Measurements from ENCODE around the gene TPSG1. TPM values are rescaled to one million over a fixed set of nuclear protein-coding genes. Genes with fewer than 3 reads are reported as not detected.

Gene TPSG1
- polyA plus RNA-seq, 3 donors, result 0.10 to 0.45 (median 0.15) TPM

DNA sequence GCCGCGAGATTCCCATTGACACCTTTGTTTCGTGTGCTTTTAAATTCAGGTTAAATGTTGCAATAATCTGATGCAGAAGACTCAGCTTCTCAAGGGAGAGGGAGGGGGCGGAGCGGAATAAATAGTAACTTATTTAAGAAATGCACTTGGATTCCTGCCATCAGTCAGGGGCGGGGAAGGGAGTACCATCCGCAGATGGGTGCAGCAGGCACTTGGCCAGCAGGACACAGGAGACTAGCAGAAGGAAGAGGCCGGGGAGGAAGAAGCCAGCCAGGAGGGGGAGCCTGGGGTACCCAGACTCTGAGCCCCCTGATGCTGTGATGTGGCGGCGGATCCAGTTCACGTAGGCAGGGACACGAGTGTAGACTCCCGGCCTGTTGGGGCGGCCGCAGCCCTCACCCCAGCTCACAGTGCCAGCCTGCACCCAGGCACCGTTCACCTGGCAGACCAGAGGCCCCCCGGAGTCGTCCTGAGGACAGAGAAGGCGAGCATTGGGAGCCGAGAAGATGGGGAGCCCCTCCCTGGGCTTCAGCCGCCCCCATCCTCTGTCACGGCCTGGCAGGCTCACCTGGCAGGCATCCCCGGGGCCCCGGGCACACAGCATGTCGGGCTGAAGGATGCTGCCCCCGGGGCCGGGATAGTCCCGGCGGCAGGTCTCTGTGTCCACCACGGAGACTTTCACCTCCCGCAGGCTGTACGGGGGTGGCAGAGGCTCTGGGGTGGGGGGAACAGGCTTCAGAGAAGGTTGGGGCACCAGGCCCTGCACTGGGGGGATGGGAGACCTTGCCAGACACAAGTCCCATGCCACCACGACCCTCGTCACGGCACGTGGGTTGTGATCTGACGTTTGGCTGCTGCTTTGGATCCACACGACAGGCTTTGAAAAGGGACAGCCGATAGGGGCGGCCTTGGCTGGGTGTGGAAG is 3.2 kb downstream of the TPSG1 start:
- H3K27ac ChIP-seq (ENCODE audit: low read depth, low read length), result no peak overlapping the region
- WGBS, 3 donors, result 76 to 82% (median 82%) methylated on average over 40 of the region's 40 CpGs

DNA sequence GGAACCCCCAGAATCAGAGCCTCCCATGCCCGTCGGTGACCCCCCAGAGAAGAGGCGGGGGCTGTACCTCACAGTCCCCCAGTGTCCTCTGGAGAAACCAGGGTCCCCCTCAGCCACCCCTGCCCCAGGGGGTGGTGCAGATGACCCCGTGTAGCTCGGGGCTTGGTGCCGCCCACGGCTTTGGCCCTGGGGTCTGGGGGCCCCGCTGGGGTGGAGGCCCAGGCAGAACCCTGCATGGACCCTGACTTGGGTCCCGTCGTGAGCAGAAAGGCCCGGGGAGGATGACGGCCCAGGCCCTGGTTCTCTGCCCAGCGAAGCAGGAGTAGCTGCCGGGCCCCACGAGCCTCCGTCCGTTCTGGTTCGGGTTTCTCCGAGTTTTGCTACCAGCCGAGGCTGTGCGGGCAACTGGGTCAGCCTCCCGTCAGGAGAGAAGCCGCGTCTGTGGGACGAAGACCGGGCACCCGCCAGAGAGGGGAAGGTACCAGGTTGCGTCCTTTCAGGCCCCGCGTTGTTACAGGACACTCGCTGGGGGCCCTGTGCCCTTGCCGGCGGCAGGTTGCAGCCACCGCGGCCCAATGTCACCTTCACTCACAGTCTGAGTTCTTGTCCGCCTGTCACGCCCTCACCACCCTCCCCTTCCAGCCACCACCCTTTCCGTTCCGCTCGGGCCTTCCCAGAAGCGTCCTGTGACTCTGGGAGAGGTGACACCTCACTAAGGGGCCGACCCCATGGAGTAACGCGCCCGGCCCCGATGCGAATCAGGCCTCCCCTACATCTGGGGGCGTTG is 4.0 kb downstream of the TPSG1 start:
- 84 to 85% (median 84%) methylated on average over 46 to 48 of the region's 48 CpGs for WGBS, 3 donors

DNA sequence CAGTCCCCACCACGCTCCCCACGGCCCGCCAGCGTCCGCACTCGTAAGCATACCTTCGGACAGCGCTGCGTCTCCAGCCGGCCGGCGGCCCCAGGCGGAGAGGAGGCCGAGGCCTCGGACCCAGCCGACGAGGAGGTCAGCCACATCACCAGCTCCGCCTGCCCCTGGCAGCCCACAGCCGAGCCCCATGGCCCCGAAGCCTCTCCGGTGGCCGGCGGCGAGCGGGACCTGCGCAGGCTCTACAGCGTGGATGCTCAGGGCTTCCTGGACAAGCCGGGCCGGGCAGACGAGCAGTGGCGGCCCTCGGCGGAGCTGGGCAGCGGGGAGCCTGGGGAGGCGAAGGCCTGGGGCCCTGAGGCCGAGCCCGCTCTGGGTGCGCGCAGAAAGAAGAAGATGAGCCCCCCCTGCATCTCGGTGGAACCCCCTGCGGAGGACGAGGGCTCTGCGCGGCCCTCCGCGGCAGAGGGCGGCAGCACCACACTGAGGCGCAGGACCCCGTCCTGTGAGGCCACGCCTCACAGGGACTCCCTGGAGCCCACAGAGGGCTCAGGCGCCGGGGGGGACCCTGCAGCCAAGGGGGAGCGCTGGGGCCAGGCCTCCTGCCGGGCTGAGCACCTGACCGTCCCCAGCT is 4.9 kb downstream of the TPSG1 start:
- no peak overlapping the region for H3K27ac ChIP-seq (ENCODE audit: low read depth, low read length)

More for the DNA sequence above, 4.0 kb downstream of the TPSG1 start:
- H3K27ac ChIP-seq (ENCODE audit: low read depth, low read length), result no peak overlapping the region

DNA sequence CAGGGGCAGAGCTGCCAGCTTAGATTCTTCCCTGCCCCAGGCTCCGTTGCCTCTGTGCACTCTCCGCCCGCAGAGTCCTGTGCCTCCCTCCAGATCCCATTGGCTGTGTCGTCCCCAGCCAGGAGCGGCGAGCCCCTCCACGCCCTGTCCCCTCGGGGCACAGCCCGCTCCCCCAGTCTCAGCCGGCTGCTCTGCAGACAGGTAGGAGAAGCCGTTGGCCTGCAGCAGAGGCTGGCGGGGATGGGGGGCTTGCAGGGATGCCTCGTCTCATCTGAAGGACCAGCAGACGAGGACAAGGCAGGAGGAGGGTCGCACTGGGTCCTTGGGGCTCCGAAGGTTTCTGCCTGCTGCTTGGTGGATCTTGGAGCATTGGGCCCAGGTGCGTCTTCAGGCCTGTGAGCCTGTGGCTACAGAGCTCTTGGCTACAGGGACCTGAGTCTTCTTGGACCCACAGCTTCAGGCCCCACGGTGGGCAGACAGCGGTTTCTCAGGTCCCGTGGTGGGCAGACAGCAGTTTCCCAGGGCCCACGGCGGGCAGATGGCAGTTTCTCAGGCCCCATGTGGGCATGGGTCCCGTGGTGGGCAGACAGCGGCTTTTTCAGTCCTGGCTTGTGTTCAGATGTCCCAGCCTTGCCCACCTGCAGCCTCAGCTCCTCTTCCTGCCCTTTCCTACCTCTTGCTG is 6.0 kb downstream of the TPSG1 start:
- WGBS, 3 donors, result 78 to 91% (median 86%) methylated on average over 20 to 24 of the region's 24 CpGs

More for the DNA sequence above, 4.9 kb downstream of the TPSG1 start:
- 90 to 92% (median 90%) methylated on average over 41 to 55 of the region's 55 CpGs for WGBS, 3 donors

DNA sequence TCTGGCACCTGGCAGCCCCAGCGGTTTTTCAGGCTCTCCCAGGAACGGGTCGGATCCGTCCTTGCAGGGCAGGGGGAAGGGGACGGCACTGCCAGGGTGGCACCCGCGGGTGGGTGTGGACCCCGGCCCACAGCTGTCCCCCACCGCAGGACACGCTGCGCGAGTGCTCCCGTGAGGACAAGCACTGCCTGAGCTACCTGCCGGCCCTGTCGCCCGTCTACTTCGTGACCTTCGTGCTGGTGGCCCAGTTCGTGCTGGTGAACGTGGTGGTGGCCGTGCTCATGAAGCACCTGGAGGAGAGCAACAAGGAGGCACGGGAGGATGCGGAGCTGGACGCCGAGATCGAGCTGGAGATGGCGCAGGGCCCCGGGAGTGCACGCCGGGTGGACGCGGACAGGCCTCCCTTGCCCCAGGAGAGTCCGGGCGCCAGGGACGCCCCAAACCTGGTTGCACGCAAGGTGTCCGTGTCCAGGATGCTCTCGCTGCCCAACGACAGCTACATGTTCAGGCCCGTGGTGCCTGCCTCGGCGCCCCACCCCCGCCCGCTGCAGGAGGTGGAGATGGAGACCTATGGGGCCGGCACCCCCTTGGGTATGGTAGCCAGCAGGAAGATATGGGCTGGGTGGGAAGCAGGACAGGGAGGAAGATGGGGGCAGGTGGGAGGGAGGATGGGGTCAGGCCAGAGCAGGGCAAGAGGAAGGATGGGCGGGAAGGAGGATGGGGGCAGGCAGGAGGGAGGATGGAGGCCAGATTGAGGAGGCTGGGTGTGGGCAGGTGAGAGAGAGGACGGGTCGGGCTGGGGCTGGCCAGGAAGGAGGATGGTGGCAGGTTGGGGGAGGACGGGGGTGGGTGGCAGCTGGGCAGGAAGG is 6.8 kb downstream of the TPSG1 start:
- H3K27ac ChIP-seq (ENCODE audit: low read depth, low read length), result no peak overlapping the region
- 86 to 89% (median 87%) methylated on average over 48 to 49 of the region's 49 CpGs for WGBS, 3 donors

More for the DNA sequence above, 6.0 kb downstream of the TPSG1 start:
- no peak overlapping the region for H3K27ac ChIP-seq (ENCODE audit: low read depth, low read length)

DNA sequence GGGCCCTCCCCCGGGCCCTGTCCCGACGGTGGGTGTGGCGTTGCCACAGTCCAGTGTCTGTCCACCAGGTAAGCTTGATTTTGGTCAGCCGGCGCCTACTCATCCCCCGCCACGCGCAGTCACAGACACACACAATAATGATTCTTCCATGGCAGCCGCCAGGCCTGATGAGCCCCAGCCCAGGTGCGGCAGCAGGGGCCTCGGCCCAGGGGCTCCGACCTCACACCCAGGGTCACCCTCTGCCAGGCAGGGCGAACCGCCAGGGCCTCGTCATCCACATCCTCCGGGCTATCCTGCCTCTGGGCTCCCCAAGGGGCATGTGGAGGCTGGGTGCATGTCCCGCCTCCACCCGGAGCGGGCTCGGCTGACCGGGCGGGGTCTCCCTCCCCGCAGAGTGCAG is 7.5 kb downstream of the TPSG1 start:
- no peak overlapping the region for H3K27ac ChIP-seq (ENCODE audit: low read depth, low read length)
- WGBS, 3 donors, result 85 to 86% (median 85%) methylated on average over 22 to 24 of the region's 24 CpGs

DNA sequence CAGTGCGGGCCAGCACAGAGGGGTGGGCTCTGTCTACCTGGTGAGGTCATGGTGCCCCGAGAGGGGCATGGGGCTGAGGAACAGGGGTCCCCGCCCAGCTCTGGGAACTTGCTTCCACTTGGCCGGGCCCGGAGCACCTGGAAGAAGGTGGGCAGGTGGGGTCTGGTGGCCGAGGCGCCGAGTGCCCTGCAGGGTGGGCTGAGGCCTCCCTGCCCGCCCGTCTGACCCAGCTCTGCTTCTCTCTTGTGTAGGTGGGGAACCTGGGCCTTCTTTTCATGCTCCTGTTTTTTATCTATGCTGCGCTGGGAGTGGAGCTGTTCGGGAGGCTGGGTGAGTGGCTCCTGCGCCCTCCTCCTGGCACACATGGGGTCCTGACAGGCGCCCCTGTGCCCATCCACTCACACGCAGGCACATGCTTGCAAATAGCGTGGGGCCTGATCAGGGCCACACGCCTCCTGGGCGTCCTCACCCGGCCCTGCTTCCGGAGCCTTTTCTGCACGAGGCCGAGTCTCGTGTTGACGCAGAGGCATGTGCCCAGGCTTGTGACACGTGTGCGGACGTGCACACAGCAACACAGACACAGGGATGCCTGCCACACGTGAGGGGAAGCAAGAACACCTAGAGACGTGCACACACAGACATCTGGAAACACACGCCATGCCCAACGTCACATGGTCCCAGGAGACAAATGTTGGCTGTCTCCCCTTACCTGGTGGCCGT is 8.2 kb downstream of the TPSG1 start:
- 85 to 89% (median 85%) methylated on average over 31 to 32 of the region's 32 CpGs for WGBS, 3 donors
- no peak overlapping the region for H3K27ac ChIP-seq (ENCODE audit: low read depth, low read length)

DNA sequence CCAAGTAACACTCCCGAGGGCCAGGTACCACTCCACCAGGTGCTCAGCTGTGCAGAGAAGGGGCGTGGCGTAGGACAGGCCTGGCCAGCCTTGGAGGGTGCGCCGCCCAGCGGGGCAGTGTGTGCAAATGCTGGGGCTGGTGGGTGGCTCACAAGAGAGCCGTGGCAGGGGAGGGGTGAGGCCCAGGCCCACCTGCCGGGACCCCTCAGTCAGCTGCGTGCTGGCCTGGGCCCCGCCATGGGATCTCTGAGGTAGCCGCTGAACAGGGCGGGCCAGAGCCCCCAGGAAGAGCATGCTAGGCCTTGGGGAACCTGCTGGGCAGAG is 8.8 kb downstream of the TPSG1 start:
- WGBS, 3 donors, result 83 to 91% (median 88%) methylated on average over 12 of the region's 12 CpGs
- no peak overlapping the region for H3K27ac ChIP-seq (ENCODE audit: low read depth, low read length)

DNA sequence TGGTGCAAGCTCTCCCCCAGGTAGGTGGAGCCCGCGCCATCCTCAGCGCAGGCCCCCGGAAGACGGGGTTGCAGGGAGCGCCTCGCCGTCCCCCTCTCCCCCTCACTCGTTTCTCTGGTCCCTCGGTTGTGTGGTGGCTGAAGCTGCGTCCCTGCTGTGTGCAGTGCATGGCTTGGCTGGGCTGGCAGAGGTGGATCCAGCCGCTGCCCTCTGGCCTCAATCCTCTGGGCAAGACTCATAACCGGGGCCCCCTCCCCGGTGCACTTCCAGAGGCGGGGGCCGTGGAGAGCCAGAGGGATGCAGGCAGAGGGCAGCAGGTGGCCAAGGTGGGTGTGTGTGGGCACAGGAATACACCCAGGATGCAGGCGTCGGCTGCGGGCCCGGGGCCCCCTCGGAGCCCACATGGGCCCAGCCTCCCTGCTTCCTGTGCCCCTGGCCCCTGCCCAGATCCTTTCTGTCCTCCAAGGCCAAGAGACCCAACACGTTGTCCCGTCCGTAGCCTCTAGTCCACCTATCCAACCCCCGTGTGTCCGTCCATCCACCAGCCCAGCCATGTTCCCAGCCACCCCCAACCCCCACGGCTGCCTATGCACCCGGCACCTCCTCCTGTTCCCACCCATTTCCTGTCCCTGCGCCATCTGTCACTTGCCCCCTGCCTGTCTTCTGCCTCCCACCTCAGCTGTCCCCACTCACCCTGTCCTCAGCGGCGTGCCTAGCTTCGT is 9.3 kb downstream of the TPSG1 start:
- H3K27ac ChIP-seq (ENCODE audit: low read depth, low read length), result no peak overlapping the region
- WGBS, 3 donors, result 72 to 78% (median 76%) methylated on average over 31 to 32 of the region's 32 CpGs

DNA sequence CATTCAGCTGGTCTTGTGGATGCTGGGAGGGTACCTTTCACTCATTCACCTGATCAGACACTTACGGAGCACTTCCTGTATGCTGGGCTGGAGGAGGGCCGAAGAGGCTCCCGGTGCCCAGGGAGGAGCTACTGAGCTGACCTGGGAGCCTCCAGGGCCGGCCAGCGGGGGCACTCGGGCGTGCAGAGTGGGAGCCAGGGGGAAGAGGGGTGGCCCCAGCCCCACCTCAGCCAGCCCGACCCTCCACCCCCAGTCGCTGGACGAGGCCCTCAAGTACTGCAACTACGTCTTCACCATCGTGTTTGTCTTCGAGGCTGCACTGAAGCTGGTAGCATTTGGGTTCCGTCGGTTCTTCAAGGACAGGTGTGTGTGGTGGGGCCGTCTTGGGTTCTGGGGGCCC is 10.3 kb downstream of the TPSG1 start:
- 66 to 79% (median 72%) methylated on average over 16 of the region's 16 CpGs for WGBS, 3 donors

DNA sequence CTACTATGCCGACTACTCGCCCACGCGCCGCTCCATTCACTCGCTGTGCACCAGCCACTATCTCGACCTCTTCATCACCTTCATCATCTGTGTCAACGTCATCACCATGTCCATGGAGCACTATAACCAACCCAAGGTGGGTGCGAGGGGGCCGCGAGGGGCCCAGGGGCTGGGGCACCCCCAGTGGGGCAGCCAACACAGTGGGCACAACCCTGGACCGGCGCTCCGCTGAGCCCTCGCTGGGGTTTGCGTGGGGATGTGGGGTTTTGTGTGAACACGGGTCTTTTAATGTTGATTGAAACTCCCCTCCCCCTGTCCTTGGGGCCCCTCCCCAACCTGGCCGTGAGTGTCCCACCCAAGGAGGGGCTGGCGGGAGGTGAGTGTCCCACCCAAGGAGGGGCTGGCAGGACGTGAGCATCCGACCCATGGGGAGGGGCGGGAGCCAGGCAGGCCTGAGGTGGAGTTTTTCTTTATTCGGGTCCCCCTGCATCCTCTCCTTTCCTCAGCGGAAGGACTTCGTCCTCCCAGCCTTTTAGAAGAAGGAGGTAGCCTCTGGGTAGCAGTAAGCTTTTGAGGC is 11.2 kb downstream of the TPSG1 start:
- H3K27ac ChIP-seq (ENCODE audit: low read depth, low read length), result no peak overlapping the region

More for the DNA sequence above, 10.3 kb downstream of the TPSG1 start:
- H3K27ac ChIP-seq (ENCODE audit: low read depth, low read length), result no peak overlapping the region

DNA sequence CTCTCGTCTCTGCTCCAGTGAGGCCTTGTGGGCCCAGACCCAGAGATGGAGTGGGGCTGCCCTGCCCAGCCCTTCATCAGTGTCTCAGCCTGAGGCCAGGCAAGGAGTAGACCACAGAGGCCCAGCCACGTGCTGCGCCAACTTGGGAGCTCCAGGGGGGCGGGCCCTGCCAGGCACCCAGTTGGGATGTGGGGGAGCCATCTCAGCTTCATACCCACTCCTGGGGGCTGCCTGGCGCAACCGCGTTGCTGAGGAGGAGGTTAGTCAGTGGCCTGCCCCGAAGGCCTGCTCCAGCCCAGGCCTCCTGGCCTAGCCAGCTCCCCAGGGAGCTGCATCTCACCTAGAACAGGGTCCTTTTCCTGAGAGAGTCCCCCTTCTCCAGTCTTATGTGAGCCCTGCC is 11.8 kb downstream of the TPSG1 start:
- no peak overlapping the region for H3K27ac ChIP-seq (ENCODE audit: low read depth, low read length)

More for the DNA sequence above, 11.2 kb downstream of the TPSG1 start:
- 77 to 87% (median 81%) methylated on average over 24 to 25 of the region's 25 CpGs for WGBS, 3 donors

DNA sequence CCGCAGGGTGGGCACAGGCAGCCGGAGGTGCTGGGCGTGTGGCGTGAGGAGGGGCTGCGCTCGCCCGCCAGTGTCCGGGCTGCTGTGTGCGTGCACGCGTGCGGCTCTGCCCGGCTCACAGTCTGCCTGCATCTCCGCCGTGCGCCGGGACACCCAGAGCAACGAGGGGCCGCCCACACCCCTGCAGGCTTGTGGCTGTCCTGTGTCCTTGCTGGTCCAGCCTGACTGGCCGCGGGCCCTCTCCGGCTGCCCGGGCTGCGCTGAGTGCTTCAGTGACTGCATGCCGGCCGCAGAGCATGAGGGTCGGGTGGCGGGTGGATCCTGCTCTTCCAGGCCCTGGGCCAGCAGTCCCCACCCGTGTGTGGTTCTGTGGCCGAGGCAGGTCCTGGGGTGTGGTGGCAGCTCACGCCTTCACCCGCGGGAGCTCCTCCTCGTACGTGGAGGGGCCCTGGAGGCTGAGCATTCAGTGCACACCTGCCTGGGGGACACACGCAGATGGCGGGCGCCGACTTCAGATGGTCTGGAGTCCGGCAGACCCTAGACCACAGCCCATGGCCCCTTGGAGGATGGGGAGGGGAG is 12.4 kb downstream of the TPSG1 start:
- H3K27ac ChIP-seq (ENCODE audit: low read depth, low read length), result no peak overlapping the region
- 86 to 92% (median 92%) methylated on average over 35 to 40 of the region's 40 CpGs for WGBS, 3 donors

More for the DNA sequence above, 11.8 kb downstream of the TPSG1 start:
- 61 to 86% (median 80%) methylated on average over 5 to 8 of the region's 8 CpGs for WGBS, 3 donors

DNA sequence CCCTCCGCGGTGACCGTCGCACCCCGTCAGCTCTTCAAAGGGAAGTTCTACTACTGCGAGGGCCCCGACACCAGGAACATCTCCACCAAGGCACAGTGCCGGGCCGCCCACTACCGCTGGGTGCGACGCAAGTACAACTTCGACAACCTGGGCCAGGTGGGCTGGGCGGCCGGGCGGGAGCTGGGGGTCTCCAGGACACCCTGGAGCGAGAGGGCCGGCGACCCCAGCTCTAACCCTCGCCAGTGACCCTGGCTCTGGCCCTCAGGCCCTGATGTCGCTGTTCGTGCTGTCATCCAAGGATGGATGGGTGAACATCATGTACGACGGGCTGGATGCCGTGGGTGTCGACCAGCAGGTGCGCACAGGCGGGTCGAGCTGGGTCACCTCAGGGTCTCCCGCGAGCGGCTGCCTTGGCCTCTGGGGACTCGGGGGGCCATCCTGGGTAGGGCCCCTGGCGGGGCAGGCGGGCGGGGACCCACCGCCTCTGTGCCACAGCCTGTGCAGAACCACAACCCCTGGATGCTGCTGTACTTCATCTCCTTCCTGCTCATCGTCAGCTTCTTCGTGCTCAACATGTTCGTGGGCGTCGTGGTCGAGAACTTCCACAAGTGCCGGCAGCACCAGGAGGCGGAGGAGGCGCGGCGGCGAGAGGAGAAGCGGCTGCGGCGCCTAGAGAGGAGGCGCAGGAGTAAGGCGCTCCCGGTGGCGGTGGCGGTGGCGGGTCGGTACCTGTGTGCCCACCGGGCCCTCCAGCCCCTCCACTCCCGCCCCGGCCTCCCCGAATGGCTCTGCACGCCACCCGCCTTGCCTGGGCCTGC is 13.4 kb downstream of the TPSG1 start:
- no peak overlapping the region for H3K27ac ChIP-seq (ENCODE audit: low read depth, low read length)
- 90 to 92% (median 92%) methylated on average over 50 to 65 of the region's 65 CpGs for WGBS, 3 donors

DNA sequence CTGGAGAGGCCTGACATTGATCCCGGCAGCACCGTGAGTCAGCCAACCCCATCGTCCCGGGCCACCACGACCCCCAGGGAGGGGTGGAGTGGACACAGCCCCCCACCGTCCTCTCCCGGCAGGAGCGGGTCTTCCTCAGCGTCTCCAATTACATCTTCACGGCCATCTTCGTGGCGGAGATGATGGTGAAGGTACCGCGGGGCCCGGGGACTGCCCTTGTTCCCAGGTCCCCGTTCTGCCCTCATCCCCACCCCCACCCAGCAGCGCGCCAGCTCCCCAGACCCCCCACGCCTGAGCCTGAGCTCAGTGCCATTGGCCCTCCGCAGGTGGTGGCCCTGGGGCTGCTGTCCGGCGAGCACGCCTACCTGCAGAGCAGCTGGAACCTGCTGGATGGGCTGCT is 14.6 kb downstream of the TPSG1 start:
- H3K27ac ChIP-seq (ENCODE audit: low read depth, low read length), result no peak overlapping the region
- WGBS, 3 donors, result 84 to 90% (median 85%) methylated on average over 23 of the region's 23 CpGs

All from adipose tissue (tissue), 3 donors.